Stimulated activated CD4-positive, alpha-beta T cell treated with anti-CD3 and anti-CD28 coated beads, TNF-alpha, amount 100 ng/mL, for 24 hours (primary cell): ENCODE results near the gene ASB15.
"Not testable (repeated sequence)": the region's sequence is repeated elsewhere in the genome, so short reads cannot be mapped to it uniquely, and the experiment has no call there.

ENCODE experiments used
- DNase-seq, 3 experiments: peaks; one replicate each; pipeline ENCODE4 v3.0.0-alpha.2; 2020; ENCODE audit warnings: low read depth in 3 of 3

Gene ASB15

DNA sequence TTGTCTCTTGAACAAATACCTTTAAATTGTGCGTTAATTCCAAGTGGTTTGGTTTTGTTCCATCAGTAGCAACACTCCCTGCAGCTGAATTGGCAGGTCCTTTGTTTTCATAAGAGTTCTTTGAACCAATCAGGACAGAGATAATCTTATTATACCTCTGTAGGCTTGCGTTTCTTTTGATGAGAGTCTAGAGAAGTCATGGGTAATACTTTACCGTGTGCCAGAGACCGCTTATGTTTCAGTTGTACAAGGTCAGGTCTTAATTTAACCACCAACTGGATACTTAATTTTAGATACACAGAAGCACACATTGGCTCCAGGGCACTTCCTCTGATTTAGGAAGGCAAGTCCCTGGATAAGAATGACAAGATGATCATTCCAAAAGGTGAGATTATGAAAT, at the start of gene ASB15:
ASB15 (plus strand) TSS at position 292 of the 400 bp plus-strand sequence. CDS start 12,682 bp downstream, outside the sequence.
- DNase-seq = no peak

DNA sequence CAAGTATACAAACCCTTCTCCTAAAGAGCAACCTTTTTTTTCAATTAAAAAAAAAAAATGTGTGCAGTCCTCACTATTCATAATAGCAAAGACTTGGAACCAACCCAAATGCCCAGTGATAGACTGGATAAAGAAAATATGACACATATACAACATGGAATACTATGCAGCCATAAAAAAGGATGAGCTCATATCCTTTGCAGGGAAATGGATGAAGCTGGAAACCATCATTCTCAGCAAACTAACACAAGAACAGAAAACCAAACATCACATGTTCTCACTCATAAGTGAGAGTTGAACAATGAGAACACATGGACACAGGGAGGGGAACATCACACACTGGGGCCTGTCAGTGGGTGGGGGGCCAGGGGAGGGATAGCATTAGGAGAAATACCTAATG, 49.5 kb upstream of the ASB15 start:
- not testable (repeated sequence) for DNase-seq

DNA sequence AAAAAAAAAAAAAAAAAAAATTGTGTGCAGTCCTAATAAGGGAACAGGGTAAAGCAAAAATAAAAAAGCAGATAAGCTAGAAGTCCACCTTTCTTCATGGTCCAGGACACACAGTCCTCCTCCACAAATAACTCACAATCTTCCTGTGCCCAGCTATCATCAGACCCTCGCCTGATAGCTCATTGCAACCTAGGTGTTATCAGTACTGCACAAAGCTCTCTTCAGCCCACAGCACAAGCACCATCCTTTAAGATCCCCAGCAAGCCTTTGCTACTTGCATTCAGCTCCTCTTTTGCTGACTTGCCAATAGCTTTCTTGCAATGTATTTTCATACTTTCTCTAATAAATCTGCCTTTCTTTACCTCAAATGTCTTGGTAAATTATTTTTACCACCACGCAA, 49.0 kb upstream of the ASB15 start:
- DNase-seq = no peak

DNA sequence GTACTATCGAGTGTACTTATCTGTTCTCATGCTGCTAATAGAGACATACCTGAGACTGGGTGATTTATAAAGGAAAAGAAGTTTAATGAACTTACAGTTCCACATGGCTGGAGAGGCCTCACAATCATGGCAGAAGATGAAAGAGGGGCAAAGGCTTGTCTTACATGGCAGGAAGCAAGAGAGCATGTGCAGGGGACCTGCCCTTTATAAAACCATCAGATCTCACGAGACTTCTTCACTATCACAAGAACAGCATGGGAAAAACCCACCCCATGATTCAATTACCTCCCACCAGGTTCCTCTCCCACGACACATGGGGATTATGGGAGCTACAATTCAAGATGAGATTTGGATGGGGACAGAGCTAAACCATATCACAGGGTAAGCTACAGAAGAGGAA, 48.5 kb upstream of the ASB15 start:
- DNase-seq = no peak

DNA sequence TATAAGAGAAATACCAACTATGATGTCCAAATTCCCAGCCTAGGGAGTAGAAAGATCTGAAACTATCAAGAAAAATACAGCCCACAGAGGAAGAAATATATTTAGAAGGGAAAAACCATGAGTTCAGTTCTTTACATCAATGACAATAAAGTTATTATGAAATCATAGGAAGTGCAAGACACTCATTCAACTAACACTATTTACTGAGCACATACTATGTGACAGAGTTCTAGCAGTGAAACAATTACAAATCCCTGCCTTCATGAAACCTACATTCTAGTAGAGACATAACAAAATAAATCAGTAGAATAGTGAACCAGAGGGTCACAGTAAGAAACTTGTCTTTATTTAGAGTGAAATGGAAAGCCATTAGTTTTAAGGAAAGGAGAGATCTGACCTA, 46.1 kb upstream of the ASB15 start:
- DNase-seq = no peak

DNA sequence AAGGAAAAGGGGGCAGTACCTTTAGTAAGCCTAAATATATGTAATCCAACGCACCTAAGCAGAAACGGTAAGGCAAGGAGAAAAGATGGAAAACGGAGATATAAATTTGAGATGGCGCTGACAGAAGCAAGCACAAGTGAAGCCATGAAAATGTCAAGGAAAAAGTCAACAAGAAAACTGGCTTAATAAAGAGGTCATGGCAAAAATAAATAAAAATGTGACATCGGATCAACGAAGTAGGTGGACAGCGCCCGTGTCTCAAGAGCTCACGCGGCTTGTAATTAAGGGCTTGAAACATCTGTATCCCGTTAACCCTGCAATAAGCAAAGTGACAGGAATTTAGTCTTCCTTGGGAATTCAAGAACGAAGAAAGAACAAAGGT, 44.6 kb upstream of the ASB15 start:
- no peak for DNase-seq

DNA sequence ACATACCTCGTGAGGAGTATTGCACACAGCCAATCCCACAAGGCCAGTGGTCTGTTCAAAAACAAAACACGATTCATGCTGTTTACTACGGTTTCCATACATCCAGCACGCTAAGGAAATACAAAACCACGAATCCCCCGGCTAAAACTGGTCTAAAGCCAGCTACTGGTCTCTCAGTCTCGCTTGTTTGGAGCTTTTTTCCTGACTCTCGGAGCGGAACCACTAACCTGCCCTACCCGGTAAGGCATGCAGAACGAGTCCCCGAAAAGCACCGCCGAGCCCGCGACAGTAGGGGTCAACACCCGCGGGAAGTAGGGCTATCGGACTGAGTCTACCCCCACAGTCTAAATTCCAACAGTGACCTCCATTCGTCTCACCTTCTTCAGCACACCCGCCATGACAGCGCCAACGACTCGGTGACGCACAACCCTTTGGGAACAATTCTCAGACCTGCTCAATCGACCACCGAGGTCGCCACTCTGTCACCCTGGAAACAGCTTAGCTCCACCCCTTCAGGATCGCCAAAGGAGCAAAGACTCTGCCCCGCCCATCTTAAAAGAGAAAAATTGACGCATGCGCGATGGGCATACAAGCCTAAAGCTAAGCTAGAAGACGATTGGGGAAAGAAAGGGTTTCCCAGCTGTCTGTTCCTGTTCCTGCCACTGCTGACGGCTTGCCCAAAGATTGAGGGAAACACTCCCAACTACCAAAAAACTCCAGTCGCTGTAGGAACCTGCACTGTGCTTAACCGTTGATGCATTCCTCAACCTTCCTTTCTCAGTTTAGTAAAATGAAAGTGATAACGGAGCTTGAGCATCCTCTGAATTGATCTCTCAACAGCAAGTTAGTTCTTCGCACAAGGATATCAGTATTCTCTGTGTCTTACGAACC, 44.0 kb upstream of the ASB15 start, which contains the start of gene NDUFA5:
NDUFA5 (minus strand) TSS at position 421 of the 891 bp plus-strand sequence; CDS start at position 398, 23 bp downstream.
- peak; percentile 93 to 97 (median 94) for DNase-seq

DNA sequence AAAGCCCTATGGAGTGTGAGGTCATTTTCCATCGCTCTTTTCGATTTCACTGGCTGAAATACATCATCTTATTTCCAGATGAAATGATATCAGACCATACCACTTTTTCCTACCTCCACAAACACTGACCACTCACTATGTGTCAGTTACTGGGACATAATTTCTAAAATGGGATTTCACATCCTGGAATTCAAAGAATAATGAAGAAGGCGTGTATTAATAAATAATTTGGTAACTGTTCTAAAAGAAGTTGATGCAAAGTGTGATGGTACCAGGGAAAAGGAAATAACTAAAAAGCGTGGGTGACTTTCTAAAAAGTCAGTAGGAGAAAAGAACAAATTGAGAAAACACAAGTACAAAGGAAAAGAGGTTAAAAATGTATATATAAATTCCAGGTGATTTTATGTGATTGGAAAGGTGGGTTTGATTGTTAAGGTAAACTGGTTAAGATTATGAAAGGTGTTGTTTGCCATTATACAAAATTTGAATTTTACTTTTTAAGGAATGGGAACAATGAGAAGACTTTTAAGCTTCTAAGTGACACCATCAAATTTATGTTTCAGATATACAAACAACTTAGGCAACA, 43.2 kb upstream of the ASB15 start:
- DNase-seq = no peak

DNA sequence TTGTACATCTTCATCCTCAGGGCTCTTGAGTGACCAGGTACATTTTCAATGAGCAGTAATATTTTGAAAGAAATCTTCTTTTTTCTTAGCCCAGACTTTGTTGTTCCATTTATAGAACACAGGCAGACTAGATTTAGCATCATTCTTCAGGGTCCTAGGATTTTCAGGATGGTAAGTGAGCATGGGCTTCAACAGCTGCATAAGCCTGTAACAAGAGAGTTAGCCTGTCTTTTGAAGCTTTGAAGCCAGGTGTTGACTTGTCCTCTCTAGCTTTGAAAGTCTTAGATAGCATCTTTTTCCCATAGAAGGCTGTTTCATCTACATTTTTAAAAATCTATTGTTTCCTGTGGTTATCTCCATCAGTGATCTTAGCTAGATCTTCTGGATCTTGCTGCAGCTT, 39.5 kb upstream of the ASB15 start:
- DNase-seq = no peak

DNA sequence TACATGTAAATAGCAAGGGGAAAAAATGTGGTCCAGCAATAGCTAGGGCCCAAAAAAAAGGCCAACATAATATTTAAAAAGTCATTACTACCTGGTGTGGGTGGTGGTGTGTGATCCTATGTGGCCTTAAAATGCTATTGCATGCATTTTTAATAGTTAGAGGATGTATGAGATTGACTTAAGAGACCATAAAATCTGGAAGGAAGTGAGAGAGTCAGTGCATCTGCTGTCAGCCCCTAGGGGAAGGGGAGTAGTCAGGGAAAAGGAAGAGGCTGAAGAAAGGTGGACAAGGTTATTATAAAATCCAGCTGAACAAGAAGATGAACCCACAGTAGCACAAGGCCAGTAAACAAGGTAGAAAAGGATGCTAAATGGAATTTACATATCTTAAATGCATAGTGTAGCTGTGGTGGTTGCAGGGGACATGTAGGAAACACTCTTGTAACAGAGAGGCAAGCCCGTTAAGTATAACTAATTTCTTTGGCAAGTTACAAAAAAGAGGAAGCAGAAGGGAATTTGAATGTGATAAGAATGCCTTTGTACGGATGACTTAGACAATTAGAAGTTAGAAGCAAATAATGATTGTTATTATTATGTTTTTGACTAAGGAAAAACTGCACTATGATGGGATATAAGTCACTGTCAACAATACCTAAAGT, 32.1 kb upstream of the ASB15 start:
- DNase-seq = no peak

DNA sequence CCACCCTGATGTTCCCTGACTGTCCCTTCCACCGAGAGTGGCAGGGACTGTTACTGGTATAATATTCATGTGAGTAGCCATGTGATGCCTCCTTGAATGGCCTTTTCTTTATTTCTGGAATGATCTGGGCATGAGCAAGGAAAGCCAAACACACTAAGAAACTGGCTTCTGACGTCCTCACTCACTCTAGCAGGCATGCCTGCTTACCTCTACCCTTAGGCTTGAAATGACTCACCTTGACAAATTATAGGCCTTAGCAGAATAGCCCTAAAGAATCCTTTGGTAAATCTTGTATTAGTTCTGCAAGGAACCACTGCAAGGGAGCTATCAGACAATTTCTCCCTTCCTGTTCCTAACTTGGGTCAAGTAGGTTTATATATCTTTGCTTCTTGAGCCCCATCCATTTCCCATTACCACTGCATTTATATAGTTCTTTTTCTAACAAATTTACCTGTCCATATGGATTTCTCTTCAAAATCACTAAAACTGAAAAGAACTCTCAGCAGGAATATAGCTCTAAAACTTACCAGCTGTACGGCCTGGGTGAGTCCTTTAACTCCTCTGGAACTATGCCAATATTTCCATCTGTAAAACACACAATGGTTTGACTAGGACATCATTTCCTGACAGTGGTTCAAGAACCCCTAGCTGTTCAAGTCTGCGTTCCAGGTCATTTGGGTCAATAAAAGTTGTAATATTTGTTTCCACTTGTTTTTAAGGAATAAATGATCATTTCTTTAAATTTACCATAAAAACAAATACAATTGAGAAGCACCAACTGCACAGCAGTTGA, 31.0 kb upstream of the ASB15 start:
- DNase-seq = no peak

DNA sequence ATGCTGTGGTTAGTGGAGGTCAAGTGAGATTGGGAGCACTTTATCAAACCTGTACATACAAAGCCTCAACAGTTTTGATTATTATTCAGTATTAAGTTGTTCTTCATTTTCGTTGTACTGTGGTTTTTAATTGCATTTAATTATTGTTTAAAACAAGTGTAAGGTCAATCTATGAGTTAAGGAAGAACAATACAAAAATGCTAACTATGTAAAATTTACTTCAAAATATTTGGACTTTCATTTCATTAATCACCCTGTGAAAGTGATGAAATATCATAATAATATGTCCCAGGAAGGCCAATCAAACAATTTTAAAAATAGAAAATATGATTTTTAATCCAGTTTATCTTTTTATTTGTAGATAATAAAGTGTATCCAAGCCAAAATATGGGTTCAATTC, 30.4 kb upstream of the ASB15 start:
- DNase-seq = no peak

DNA sequence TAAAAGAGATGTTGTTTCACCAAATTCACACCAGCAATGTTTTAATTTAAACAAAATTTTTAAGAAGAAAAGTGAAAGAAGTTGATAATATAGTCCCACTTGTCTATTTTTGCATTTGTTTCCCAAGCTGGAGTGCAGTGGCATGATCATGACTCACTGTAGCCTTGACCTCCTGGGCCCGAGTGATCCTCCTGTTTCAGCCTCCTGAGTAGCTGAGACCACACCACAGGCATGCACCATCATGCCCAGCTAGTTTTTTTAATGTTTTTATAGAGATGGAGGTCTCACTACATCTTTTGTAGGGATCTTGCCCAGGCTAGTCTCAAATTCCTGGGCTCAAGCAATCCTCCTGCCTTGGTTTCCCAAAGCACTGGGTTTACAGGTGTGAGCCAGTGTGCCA, 29.9 kb upstream of the ASB15 start:
- no peak for DNase-seq

DNA sequence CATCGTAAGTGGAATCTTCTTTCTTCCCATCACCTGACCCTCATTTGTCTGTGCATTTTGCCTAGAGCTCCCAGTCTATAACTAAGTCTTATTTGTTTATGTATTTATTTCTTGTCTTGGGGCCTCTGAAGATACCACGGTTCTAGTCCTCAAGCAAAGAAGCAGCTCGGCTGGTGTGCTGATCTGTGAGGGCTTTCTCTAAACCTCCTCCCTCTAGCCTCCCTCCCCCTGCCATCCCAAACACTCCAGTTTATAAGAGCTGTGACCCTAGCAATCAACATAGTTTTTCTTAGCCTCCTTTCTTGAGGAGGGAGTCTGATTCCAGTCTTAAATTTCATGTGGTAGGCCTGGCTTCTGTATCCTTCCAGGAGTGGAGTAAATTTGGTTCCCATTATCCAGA, 28.3 kb upstream of the ASB15 start:
- DNase-seq = no peak

DNA sequence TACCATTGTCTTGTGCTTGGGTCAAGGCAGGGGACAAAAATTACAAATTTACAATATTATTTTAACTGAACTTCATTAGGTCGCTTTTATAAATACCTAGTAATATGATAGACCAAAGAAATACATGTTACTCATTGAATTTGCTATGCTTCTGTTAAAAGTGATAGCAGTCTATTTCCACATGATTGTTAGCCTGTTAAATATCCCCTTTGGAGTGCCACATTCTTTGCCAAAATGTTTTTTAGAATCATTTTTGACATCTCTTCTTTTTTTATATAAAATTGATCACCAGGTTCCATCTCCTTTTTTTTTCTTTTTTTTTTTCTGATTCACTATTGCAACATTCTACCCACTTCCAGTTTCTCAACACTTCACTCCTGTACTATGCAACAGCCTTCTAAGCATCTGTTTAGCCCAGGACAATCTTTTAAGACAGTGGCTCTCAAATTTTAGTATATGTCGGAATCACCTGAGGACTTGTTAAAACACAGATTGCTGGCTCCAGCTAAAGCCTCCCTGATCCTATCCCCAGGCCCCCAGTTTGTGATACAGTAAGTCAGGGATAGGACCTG, 27.6 kb upstream of the ASB15 start:
- no peak for DNase-seq

DNA sequence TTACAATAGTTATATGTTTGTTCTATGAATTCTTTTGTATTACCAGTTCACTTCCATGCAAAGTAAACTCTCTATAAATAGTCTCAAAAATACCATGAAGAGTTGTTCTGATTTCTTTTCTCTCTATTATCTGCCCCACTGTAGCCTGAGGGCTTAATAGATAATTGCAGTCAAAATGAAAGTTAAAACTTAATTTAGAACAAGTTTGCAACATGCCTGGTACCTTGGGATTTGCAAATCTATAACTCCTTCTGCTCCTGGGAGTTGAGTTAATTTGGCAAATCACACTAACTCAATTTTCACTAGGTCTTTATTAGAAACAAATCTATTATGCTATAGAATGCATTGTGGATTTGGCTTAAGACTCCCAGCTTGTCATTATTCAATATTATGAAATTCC, 22.2 kb upstream of the ASB15 start:
- DNase-seq = no peak

DNA sequence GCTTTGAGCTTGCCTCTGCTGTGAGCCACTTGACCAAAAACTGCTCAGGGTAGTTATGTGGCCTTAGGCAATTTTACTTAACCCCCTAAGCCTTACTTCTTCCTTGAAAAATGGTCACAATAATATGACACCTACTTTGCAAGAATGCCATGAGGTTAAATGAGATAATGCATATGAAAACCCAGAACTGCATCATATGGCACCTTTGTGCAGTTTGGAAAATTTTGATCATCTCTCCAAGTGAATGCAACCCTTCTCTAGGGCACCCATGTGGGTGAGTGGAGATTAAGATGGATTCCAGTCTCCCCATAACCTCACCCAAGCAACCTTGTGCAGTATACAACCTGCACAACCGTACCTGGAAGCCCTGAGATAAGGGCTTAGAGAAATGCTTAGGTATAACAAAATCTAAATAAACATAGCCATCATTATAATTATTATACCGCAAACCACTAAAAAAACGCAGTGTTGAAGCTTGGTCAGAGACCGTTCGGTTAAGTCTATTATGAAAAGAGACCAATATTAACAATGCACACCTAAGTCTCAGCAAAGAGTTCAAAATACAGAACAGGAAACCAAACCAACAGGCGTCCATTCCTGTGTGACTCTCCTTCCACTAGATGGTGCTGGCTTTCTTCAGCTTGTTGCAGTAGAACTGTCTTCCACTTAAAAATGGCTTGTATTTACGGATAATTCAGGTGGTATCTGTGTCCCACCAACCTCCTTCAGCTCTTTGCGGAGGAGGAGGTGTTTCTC, 21.0 kb upstream of the ASB15 start:
- DNase-seq = no peak

DNA sequence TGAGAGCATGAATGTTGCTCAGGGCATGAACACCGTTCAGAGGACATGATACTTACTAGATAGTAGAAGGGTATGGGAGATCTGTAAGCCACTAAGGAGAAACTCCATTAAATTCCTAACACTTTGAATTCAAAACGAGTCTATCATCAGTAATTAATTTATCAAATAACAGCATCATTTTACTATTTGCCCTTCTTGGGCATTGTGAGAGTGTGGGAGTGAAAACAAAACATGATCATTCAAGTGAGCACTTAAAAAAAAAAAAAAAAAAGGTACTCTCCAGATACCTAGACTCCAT, 20.5 kb upstream of the ASB15 start:
- no peak for DNase-seq

DNA sequence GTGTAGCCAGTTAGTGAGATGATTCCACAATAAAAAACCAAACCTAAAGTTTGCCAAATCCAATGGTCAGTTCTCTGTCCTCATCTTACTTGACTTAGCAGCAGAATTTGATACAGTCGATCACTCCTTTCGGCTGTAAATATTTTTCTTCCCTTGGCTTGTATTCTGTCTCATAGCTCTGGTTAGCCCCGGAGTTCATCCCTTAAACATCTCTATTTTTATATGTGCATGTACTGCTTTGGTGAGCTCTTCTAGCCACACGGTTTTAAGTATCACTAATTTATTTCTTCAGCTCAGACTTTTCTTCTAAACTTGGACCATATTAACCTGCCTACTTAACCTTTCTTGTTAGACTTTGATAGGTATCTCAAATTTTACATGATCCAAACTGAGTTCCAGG, 17.8 kb upstream of the ASB15 start:
- DNase-seq = no peak

DNA sequence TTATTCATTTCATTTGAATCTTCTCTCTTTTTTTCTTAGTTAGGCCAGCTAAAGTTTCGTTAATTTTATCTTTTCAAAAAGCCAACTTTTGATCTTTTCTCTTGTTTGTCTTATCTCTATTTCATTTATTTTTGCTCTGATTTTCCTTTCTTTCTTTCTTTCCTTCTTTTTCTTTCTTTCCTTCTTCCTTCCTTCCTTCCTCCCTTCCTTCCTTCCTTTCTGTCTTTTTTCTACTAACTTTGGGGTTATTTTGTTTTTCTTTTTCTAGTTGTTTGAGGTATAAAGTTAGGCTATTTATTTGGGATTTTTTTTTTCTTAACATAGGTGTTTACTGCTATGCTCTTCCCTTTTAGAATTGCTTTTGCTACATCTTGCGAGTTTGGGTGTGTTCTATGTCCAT, 13.2 kb upstream of the ASB15 start:
- DNase-seq = no peak

DNA sequence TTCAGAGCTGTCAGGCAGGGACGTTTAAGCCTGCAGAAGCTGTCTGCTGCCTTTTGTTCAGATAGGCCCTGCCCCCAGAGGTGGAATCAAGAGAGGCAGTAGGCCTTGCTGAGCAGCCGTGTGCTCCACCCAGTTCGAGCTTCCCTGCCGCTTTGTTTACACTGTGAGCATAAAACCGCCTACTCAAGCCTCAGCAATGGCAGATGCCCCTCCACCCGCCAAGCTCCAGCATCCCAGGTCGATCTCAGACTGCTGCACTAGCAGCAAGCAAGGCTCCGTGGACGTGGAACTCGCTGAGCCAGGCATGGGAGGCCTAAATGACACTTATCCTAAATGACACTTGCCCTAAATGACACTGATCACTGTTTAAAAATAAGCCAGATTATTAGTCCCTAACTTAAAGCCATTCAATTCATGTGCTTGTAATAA, 6.8 kb upstream of the ASB15 start:
- no peak for DNase-seq
